OCI-LY3 (cell line): ENCODE measurements around the gene ZBTB16.

Experiments
- H2AFZ ChIP-seq: fragments of 200-600, 300-600 bp; shearing (Covaris generic); 2 replicates; pipeline ENCODE4 v1.6.0; 2014; ENCODE audit warnings: antibody characterized with exemption, low read depth, low read length
- H3K27ac ChIP-seq: fragments of 200-600, 300-600 bp; sonication (generic); 2 replicates; pipeline ENCODE4 v1.5.1; 2014; ENCODE audit warnings: mild to moderate bottlenecking, low read length, moderate library complexity, mixed read lengths
- H3K27me3 ChIP-seq: fragments of 200-600, 300-600 bp; sonication (generic); 2 replicates; pipeline ENCODE4 v1.6.1; 2014; ENCODE audit warnings: low read depth, low read length, mixed read lengths
- H3K36me3 ChIP-seq: fragments of 200-600, 300-600 bp; sonication (generic); replicated peaks from 2 replicates; pipeline ENCODE3; 2014; ENCODE audit warnings: low read depth, low read length, mixed read lengths
- H3K4me1 ChIP-seq: fragments of 300-600, 200-600 bp; sonication (generic); 2 replicates; pipeline ENCODE4 v1.6.1; 2014; ENCODE audit warnings: low read length, mixed read lengths
- H3K4me2 ChIP-seq: fragments of 200-600, 300-600 bp; sonication (generic); 2 replicates; pipeline ENCODE4 v1.6.1; 2014; ENCODE audit warnings: low read length, mixed read lengths
- H3K4me3 ChIP-seq: fragments of 300-600, 200-600 bp; sonication (generic); 2 replicates; pipeline ENCODE4 v1.5.1; 2014; ENCODE audit warnings: antibody characterized with exemption, mild to moderate bottlenecking, low read length, moderate library complexity
- H3K79me2 ChIP-seq: fragments of 300-600, 200-600 bp; shearing (Covaris generic); 2 replicates; pipeline ENCODE4 v1.6.1; 2014; ENCODE audit warnings: mild to moderate bottlenecking, low read length, mixed read lengths
- H3K9ac ChIP-seq: fragments of 300-600, 200-600 bp; shearing (Covaris generic); 2 replicates; pipeline ENCODE4 v1.6.0; 2014; ENCODE audit warnings: mild to moderate bottlenecking, low read length, moderate library complexity
- H3K9me3 ChIP-seq: fragments of 200-600, 300-600 bp; shearing (Covaris generic); 2 replicates; pipeline ENCODE4 v1.6.1; 2014; ENCODE audit warnings: low read length, mixed read lengths; ENCODE audit not compliant: insufficient read depth
- H4K20me1 ChIP-seq: fragments of 200-600, 300-600 bp; sonication (generic); 2 replicates; pipeline ENCODE4 v1.6.1; 2016; ENCODE audit warnings: low read length, mixed read lengths; ENCODE audit not compliant: insufficient read depth
- CTCF ChIP-seq: fragments of 200-600, 300-600 bp; sonication (generic); IDR thresholded peaks from 2 replicates; pipeline ENCODE4 v1.5.1; 2014; ENCODE audit warnings: antibody characterized with exemption, low read length, low read depth
- EZH2phosphoT487 ChIP-seq: fragments of 200-600 bp; shearing (Covaris generic); IDR thresholded peaks from 2 replicates; pipeline ENCODE4 v1.6.1; 2018; ENCODE audit warnings: antibody characterized with exemption, mixed run types, low read depth

The ZBTB16 gene

GRCh38 chr11:114058026-114058706 is 1.3 kb upstream of the ZBTB16 start:
- Histone ChIP-seq H3K4me3 (no peak overlapping the region), H3K9ac (no peak overlapping the region), H3K79me2 (no peaks in the 10 kb centered on the region), H3K9me3 (no peaks in the 10 kb centered on the region), H4K20me1 (no peaks in the 10 kb centered on the region), H3K27me3 (peaks cover 11% of the 10 kb centered on the region; the same call in 1 of the 2 replicates), H3K36me3 (no peaks in the 10 kb centered on the region), H3K4me1 (no peaks in the 10 kb centered on the region), H3K27ac (no peak overlapping the region), H2AFZ (no peak overlapping the region), H3K4me2 (no peak overlapping the region)
- TF ChIP-seq EZH2phosphoT487 (no peak), CTCF (no peak)

GRCh38 chr11:114058871-114059277 is 637 bp upstream of the ZBTB16 start:
- H3K4me2 ChIP-seq, result no peak overlapping the region
- peaks cover 11% of the 10 kb centered on the region; the same call in 1 of the 2 replicates for H3K27me3 ChIP-seq
- no peaks in the 10 kb centered on the region for H3K36me3 ChIP-seq
- no peaks in the 10 kb centered on the region for H3K9me3 ChIP-seq
- H3K9ac ChIP-seq, result no peak overlapping the region
- H2AFZ ChIP-seq, result no peak overlapping the region
- H3K4me1 ChIP-seq, result no peaks in the 10 kb centered on the region
- H3K4me3 ChIP-seq, result no peak overlapping the region
- H3K27ac ChIP-seq, result no peak overlapping the region
- TF ChIP-seq EZH2phosphoT487, result no peak
- H4K20me1 ChIP-seq, result no peaks in the 10 kb centered on the region
- H3K79me2 ChIP-seq, result no peaks in the 10 kb centered on the region

GRCh38 chr11:114059984-114060391 is 477 bp downstream of the ZBTB16 start:
- no peak overlapping the region for H2AFZ ChIP-seq
- TF ChIP-seq EZH2phosphoT487, result no peak
- no peak for TF ChIP-seq CTCF
- H3K9ac ChIP-seq, result no peak overlapping the region
- H3K27ac ChIP-seq, result no peak overlapping the region
- H3K4me1 ChIP-seq, result no peaks in the 10 kb centered on the region
- H3K79me2 ChIP-seq, result no peaks in the 10 kb centered on the region
- H3K36me3 ChIP-seq, result no peaks in the 10 kb centered on the region
- no peaks in the 10 kb centered on the region for H4K20me1 ChIP-seq
- H3K27me3 ChIP-seq, result peaks cover 11% of the 10 kb centered on the region; the same call in 1 of the 2 replicates
- H3K4me2 ChIP-seq, result no peak overlapping the region
- no peaks in the 10 kb centered on the region for H3K9me3 ChIP-seq
- H3K4me3 ChIP-seq, result no peak overlapping the region

- Histone ChIP-seq H3K79me2 (no peaks in the 10 kb centered on the region), H3K4me2 (no peak overlapping the region), H3K27ac (no peak overlapping the region), H3K27me3 (peaks cover 11% of the 10 kb centered on the region; the same call in 1 of the 2 replicates), H4K20me1 (no peaks in the 10 kb centered on the region), H3K4me3 (no peak overlapping the region), H3K36me3 (no peaks in the 10 kb centered on the region), H3K9me3 (no peaks in the 10 kb centered on the region), H3K9ac (no peak overlapping the region), H3K4me1 (no peaks in the 10 kb centered on the region), H2AFZ (no peak overlapping the region)
- TF ChIP-seq EZH2phosphoT487, result no peak
- no peak for TF ChIP-seq CTCF
These were observed 1.0 kb downstream of the ZBTB16 start for GRCh38 chr11:114060392-114061047.
